SIG-M5 treated with dmso at 0.1 percent for 504 hours (cell line): ENCODE results near the gene GNL3.

ENCODE experiments used
- DNase-seq: peaks from one replicate; lab custom pipeline; 2025; ENCODE audit not compliant: unreplicated experiment; lab: John Stamatoyannopoulos, UW

GNL3 gene

DNA sequence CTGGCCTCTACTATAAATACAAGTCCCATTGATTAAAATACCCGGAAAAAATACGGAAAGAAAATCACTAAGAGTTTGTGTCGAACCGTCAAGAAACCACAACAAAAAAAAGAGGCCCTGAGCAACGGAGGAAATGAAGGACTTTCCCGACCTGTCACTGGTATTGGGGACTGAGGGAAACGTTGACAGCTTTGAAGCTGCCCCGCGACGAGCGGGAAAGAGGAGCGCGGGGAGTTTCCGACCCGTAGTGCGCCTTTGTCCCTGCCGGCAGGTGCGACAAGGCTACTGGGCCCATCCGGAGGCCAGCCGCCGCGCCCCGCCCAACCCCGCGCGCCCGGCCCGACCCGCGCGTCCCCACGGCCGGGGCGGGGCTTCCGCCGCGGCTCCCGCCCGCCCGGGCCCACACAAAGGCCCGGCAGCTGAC is 535 bp upstream of the GNL3 start:
- peak; percentile 72 for DNase-seq

- peak; percentile 36 for DNase-seq
These were observed 2.4 kb downstream of the GNL3 start for GRCh38 chr3:52688266-52688665.

- no peak for DNase-seq
These were observed 3.3 kb downstream of the GNL3 start for GRCh38 chr3:52689151-52689550.

GRCh38 chr3:52690560-52690959 is 4.7 kb downstream of the GNL3 start:
- no peak for DNase-seq

DNA sequence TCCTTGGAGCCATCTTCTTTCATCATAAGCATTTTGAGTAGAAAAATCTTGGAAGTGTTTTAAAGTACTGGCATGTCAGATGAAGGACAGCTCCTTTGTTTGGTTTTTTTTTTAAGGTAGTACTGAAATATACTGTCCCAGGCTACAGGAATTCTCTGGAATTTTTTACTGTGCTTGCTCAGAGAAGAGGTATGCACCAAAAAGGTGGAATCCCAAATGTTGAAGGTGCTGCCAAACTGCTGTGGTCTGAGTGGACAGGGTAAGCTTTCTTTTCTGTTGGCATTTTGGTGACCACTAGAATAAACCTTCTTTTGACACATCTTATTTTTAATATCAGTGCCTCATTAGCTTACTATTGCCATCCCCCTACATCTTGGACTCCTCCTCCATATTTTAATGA is 7.2 kb downstream of the GNL3 start:
- DNase-seq: no peak

- DNase-seq: no peak
These were observed 8.8 kb downstream of the GNL3 start for GRCh38 chr3:52694528-52695189.

- no peak for DNase-seq
These were observed 10.2 kb downstream of the GNL3 start for GRCh38 chr3:52695798-52696671.

GRCh38 chr3:52696830-52697631 is 11.2 kb downstream of the GNL3 start:
- DNase-seq: no peak

- DNase-seq: no peak
These were observed 11.8 kb downstream of the GNL3 start for GRCh38 chr3:52697632-52697965.

- DNase-seq: no peak
These were observed 17.5 kb downstream of the GNL3 start for GRCh38 chr3:52703341-52703740.

- DNase-seq: peak; percentile 32
These were observed 19.0 kb downstream of the GNL3 start for GRCh38 chr3:52704611-52705437.

GRCh38 chr3:52705438-52705687 is 19.5 kb downstream of the GNL3 start:
- no peak for DNase-seq

DNA sequence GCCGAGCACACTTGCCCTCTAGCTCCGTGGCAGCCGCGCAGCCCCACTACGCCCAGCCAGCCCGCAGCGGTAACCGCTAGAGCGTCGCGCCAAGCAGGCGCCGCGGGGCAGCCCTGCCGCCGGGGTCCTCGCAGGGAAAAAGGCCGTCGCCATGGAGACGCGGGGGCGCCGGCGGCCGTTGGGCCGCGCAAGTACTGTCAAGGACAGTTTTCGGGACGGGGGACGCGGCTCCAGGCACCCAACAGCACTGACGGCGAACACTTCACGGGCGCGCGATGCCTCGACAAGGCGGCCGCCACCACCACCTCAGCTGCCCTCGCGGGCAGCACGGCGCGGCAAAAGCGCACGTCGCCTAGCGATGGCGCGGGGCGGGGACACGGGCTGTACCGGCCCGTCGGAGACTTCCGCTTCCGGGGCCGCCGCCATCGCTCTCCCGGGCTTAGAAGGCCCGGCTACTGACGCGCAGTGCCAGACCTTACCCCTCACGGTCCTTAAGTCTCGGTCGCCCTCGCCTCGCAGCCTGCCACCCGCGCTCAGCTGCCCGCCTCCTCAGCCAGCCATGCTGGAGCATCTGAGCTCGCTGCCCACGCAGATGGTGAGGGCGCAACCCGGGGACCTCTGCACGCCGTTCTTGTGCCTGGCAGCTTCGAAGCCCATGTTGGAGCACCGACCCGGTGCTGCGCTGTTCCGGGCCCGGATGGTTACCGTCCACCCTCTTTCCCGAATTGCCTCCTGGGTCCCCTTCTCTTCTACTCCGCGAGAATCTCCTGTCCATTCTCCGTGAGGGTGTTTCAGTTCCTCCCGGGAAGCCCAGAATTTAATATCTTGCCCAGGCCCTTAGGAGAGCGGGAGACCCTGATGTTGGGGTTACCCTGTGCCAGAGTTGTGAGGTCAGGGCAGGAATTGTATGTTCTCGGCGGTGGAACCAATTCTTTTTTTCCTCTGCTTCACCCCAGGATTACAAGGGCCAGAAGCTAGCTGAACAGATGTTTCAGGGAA is 20.2 kb downstream of the GNL3 start, which contains the start of the genes GLT8D1 and SPCS1:
GLT8D1 (minus strand) TSS at position 104 of the 999 bp plus-strand sequence. CDS start 5,331 bp downstream, outside the sequence.
SPCS1 (plus strand) TSS at position 419 of the 999 bp plus-strand sequence; CDS start at position 560, 141 bp downstream.
- DNase-seq: peak; percentile 82

DNA sequence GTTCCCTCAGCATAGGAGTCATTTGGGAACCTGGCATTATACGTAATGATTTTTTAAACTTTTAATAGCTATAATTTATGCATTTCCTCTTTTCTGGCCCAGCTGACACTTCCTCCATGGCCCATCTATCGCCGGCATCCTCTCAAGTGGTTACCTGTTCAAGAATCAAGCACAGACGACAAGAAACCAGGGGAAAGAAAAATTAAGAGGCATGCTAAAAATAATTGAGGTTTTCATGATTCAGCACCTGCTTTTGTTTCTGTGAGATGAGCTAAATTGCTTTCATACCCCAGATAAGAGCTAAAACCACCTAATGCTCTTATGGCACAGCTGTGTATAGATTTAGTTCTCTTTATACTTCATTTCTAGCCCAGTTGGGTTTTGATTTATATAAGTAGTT is 21.8 kb downstream of the GNL3 start:
- DNase-seq: no peak

- no peak for DNase-seq
These were observed 24.7 kb downstream of the GNL3 start for GRCh38 chr3:52710512-52710911.

DNA sequence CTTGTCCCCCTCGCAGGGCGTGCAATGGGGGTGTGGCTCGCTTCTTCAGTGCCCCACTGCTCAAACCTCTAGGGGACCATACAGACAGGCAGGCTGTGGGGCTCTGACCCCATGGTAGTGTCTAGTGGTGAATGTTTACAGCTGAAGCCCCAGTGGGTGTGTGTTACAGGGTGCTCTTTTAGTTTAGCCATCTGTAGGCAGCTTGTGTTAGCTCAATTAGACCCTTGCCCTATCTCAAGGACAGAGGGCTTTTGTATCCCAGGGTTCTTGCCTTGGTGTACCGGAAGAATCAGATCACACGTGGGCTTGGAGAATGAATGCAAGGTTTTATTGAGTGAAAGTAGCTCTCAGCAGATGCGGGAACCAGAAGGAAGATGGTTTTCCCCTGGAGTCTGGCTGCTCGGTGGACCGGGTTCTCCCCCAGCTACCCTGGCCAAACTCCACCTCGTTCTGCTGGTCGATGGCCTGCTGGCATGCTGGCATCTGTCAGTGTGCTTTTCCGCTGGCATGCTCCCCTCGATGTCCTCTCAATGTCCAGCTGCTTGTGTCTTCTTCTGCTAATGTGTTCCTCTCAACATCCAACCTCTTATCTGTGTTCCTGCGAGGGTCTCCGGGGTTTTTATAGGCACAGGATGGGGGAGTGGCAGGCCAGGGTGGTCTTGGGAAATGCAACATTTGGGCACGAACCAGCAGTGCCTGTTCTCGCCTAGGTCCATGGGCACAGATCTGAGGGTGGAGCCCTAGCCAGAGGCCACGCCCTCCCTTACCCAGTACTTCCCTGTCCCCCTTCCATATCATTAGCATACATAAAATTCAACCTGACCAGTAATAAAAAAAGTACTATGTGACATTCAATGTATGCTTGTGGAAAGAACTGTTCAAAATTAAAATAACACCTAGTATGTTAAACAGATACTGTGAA is 26.7 kb downstream of the GNL3 start:
- no peak for DNase-seq

GRCh38 chr3:52714335-52715302 is 28.8 kb downstream of the GNL3 start:
- DNase-seq: no peak
